ENCODE data around the gene CREM. TPM values are rescaled to one million over a fixed set of nuclear protein-coding genes. Genes with fewer than 3 reads are reported as not detected.

The CREM gene
- total and polyA plus RNA-seq, 2 donors from 2014 or later: 41.3 to 43.9 TPM

- Histone ChIP-seq H3K4me3 (ENCODE audit: low read length in 3 of 3) (no peak overlapping the region), H3K27me3 (ENCODE audit: control insufficient read depth, insufficient read depth, low read length) (no peaks in the 10 kb centered on the region), H3K4me1 (ENCODE audit: control insufficient read depth in 2 of 3, insufficient read depth in 2 of 3, low read depth in 1 of 3, low read length in 3 of 3) (no peaks in the 10 kb centered on the region), H3K9me3 (ENCODE audit: control insufficient read depth in 2 of 3, insufficient read depth in 1 of 3, low read length in 3 of 3) (no peaks in the 10 kb centered on the region), H3K27ac (ENCODE audit: low read depth in 2 of 2, low read length in 2 of 2) (no peak overlapping the region), H3K9ac (ENCODE audit: low read length in 3 of 3) (no peak overlapping the region), H3K36me3 (ENCODE audit: control insufficient read depth in 2 of 3, insufficient read depth in 3 of 3, low read length in 3 of 3) (no peaks in the 10 kb centered on the region)
- intact Hi-C loops (cut with DNase I): no loop called here
- no peak for DNase-seq
- no peak for TF ChIP-seq CTCF (IDR thresholded peaks at IDR 0.05; ENCODE audit: borderline replicate concordance, extremely low read depth, insufficient read depth)
- no peak for FAIRE-seq
These were observed 40.7 kb downstream of the CREM start for GRCh38 chr10:35167342-35167741.

- no peaks in the 10 kb centered on the region for H3K9me3 ChIP-seq (ENCODE audit: control insufficient read depth in 2 of 3, insufficient read depth in 1 of 3, low read length in 3 of 3)
- no peak for TF ChIP-seq CTCF (IDR thresholded peaks at IDR 0.05; ENCODE audit: borderline replicate concordance, extremely low read depth, insufficient read depth)
- no peaks in the 10 kb centered on the region for H3K36me3 ChIP-seq (ENCODE audit: control insufficient read depth in 2 of 3, insufficient read depth in 3 of 3, low read length in 3 of 3)
- no peaks in the 10 kb centered on the region for H3K4me1 ChIP-seq (ENCODE audit: control insufficient read depth in 2 of 3, insufficient read depth in 2 of 3, low read depth in 1 of 3, low read length in 3 of 3)
- H3K27ac ChIP-seq (ENCODE audit: low read depth in 2 of 2, low read length in 2 of 2): no peak overlapping the region
- H3K4me3 ChIP-seq (ENCODE audit: low read length in 3 of 3): no peak overlapping the region
- intact Hi-C loops (cut with DNase I): no loop called here
- no peak for FAIRE-seq
- no peaks in the 10 kb centered on the region for H3K27me3 ChIP-seq (ENCODE audit: control insufficient read depth, insufficient read depth, low read length)
- no peak overlapping the region for H3K9ac ChIP-seq (ENCODE audit: low read length in 3 of 3)
- peak in 2 of 5 donors; percentile 7 to 22 for DNase-seq
These were observed 45.5 kb downstream of the CREM start for GRCh38 chr10:35172146-35172545.

- H3K27me3 ChIP-seq (ENCODE audit: control insufficient read depth, insufficient read depth, low read length): no peaks in the 10 kb centered on the region
- no peaks in the 10 kb centered on the region for H3K36me3 ChIP-seq (ENCODE audit: control insufficient read depth in 2 of 3, insufficient read depth in 3 of 3, low read length in 3 of 3)
- DNase-seq: peak in 1 of 5 donors; percentile 7
- H3K4me1 ChIP-seq (ENCODE audit: control insufficient read depth in 2 of 3, insufficient read depth in 2 of 3, low read depth in 1 of 3, low read length in 3 of 3): no peaks in the 10 kb centered on the region
- no peak for FAIRE-seq
- TF ChIP-seq CTCF (IDR thresholded peaks at IDR 0.05; ENCODE audit: borderline replicate concordance, extremely low read depth, insufficient read depth): no peak
- intact Hi-C loops (cut with DNase I): no loop called here
- H3K4me3 ChIP-seq (ENCODE audit: low read length in 3 of 3): no peak overlapping the region
- H3K9ac ChIP-seq (ENCODE audit: low read length in 3 of 3): no peak overlapping the region
- H3K27ac ChIP-seq (ENCODE audit: low read depth in 2 of 2, low read length in 2 of 2): no peak overlapping the region
- H3K9me3 ChIP-seq (ENCODE audit: control insufficient read depth in 2 of 3, insufficient read depth in 1 of 3, low read length in 3 of 3): no peaks in the 10 kb centered on the region
These were observed 45.9 kb downstream of the CREM start for GRCh38 chr10:35172574-35172973.

GRCh38 chr10:35178331-35178730, 51.7 kb downstream of the CREM start:
- Histone ChIP-seq H3K4me1 (ENCODE audit: control insufficient read depth in 2 of 3, insufficient read depth in 2 of 3, low read depth in 1 of 3, low read length in 3 of 3) (no peaks in the 10 kb centered on the region), H3K9ac (ENCODE audit: low read length in 3 of 3) (no peak overlapping the region), H3K27ac (ENCODE audit: low read depth in 2 of 2, low read length in 2 of 2) (no peak overlapping the region), H3K36me3 (ENCODE audit: control insufficient read depth in 2 of 3, insufficient read depth in 3 of 3, low read length in 3 of 3) (peaks cover 0 to 4% (median 0%) of the 10 kb centered on the region in 3 donors), H3K9me3 (ENCODE audit: control insufficient read depth in 2 of 3, insufficient read depth in 1 of 3, low read length in 3 of 3) (no peaks in the 10 kb centered on the region), H3K4me3 (ENCODE audit: low read length in 3 of 3) (no peak overlapping the region), H3K27me3 (ENCODE audit: control insufficient read depth, insufficient read depth, low read length) (no peaks in the 10 kb centered on the region)
- DNase-seq (no peak), FAIRE-seq (no peak)
- intact Hi-C loops (cut with DNase I): no loop called here
- no peak for TF ChIP-seq CTCF (IDR thresholded peaks at IDR 0.05; ENCODE audit: borderline replicate concordance, extremely low read depth, insufficient read depth)
